SK-N-SH (cell line): Measurements from ENCODE around the gene UCK2. TPM values are rescaled to one million over a fixed set of nuclear protein-coding genes. Genes with fewer than 3 reads are reported as not detected.

Source experiments
- CTCF ChIA-PET: fragments of 300-600, 350-600 bp; formaldehyde crosslinking; extraction: SDS; loops from one replicate; lab custom pipeline; 2021; lab: Yijun Ruan, JAX
- POLR2A ChIA-PET: fragments of 350-600 bp; sonication (Branson Sonifier 250); formaldehyde crosslinking; extraction: SDS; loops from one replicate; lab custom pipeline; 2020; ENCODE audit warnings: antibody characterized with exemption, inconsistent platforms; lab: Yijun Ruan, JAX
- DNase-seq: peaks from one replicate; pipeline ENCODE4 v3.0.0; 2012
- H2AFZ ChIP-seq: fragments of 200-600 bp; sonication (generic); 2 replicates; pipeline ENCODE4 v1.8.1; 2016; ENCODE audit warnings: antibody characterized with exemption, mild to moderate bottlenecking, low read depth
- H3F3A ChIP-seq: fragments of 200-600 bp; sonication (generic); replicated peaks from 2 replicates; pipeline ENCODE3; 2016; ENCODE audit warnings: antibody characterized with exemption, mild to moderate bottlenecking; ENCODE audit not compliant: insufficient read depth
- H3K27ac ChIP-seq, 2 experiments: fragments of 200-500 bp in 1 of 2; fragments of 200-600 bp in 1 of 2; sonication (Bioruptor generic) in 1 of 2; sonication (generic), shearing (Covaris generic) in 1 of 2; 2 replicates each; pipeline versions ENCODE4 v1.5.1 to v1.6.1; 2014 to 2016; ENCODE audit warnings: low read depth in 2 of 2, inconsistent platforms in 1 of 2, low read length in 1 of 2, mild to moderate bottlenecking in 1 of 2, mixed read lengths in 1 of 2
- H3K27me3 ChIP-seq: fragments of 200-600 bp; sonication (generic), shearing (Covaris generic); 2 replicates; pipeline ENCODE4 v1.6.1; 2016; ENCODE audit warnings: mixed run types; ENCODE audit not compliant: insufficient read depth
- H3K36me3 ChIP-seq, 2 experiments: fragments of 200-500 bp in 1 of 2; fragments of 200-600 bp in 1 of 2; sonication (Bioruptor generic) in 1 of 2; sonication (generic) in 1 of 2; replicated peaks in 1 of 2; 2 replicates each; pipeline versions ENCODE3 to v1.5.1; 2014 to 2016; ENCODE audit warnings: low read length in 1 of 2, mild to moderate bottlenecking in 1 of 2; ENCODE audit not compliant: insufficient read depth in 2 of 2, control insufficient read depth in 1 of 2
- H3K4me1 ChIP-seq, 2 experiments: fragments of 200-500 bp in 1 of 2; fragments of 200-600 bp in 1 of 2; sonication (Bioruptor generic) in 1 of 2; sonication (generic), shearing (Covaris generic) in 1 of 2; 2 replicates each; pipeline versions ENCODE4 v1.5.1 to v1.6.1; 2014 to 2016; ENCODE audit warnings: low read depth in 1 of 2, low read length in 1 of 2, mixed run types in 1 of 2; ENCODE audit not compliant: insufficient read depth in 2 of 2, control insufficient read depth in 1 of 2
- H3K4me2 ChIP-seq: fragments of 200-600 bp; sonication (generic), shearing (Covaris generic); 2 replicates; pipeline ENCODE4 v1.6.1; 2017; ENCODE audit warnings: mixed run types
- H3K4me3 ChIP-seq, 2 experiments: fragments of 200-500 bp in 1 of 2; fragments of 200-600 bp in 1 of 2; sonication (Bioruptor generic) in 1 of 2; sonication (generic), shearing (Covaris generic) in 1 of 2; 2 replicates each; pipeline versions ENCODE4 v1.5.1 to v1.8.1; 2014 to 2016; ENCODE audit warnings: low read depth in 2 of 2, inconsistent platforms in 1 of 2, low read length in 1 of 2, mild to moderate bottlenecking in 1 of 2, mixed read lengths in 1 of 2, moderate library complexity in 1 of 2
- H3K79me2 ChIP-seq: fragments of 200-600 bp; sonication (generic); 2 replicates; pipeline ENCODE4 v1.8.1; 2017; ENCODE audit warnings: mild to moderate bottlenecking; ENCODE audit not compliant: insufficient read depth
- H3K9ac ChIP-seq: fragments of 200-600 bp; sonication (generic); 2 replicates; pipeline ENCODE4 v1.6.1; 2017; ENCODE audit warnings: mixed run types
- H3K9me2 ChIP-seq: fragments of 200-600 bp; sonication (generic); 2 replicates; pipeline ENCODE4 v1.6.1; 2017; ENCODE audit warnings: mixed run types
- H3K9me3 ChIP-seq: fragments of 200-600 bp; sonication (generic); 2 replicates; pipeline ENCODE4 v1.6.1; 2017; ENCODE audit warnings: mixed run types, mild to moderate bottlenecking, moderate library complexity
- H4K20me1 ChIP-seq: fragments of 200-600 bp; sonication (generic); 2 replicates; pipeline ENCODE4 v1.6.1; 2017; ENCODE audit warnings: mild to moderate bottlenecking, mixed run types; ENCODE audit not compliant: insufficient read depth
- CTCF ChIP-seq: fragments of 200-600 bp; sonication (generic); IDR thresholded peaks from 2 replicates; pipeline ENCODE4 v1.6.1; 2017; ENCODE audit warnings: antibody characterized with exemption, mild to moderate bottlenecking, moderate library complexity
- ELF1 ChIP-seq: IDR thresholded peaks from 2 replicates; pipeline ENCODE4 v1.4.0; 2012
- EP300 ChIP-seq, 2 experiments: IDR thresholded peaks; 2 replicates each; pipeline versions ENCODE4 v1.4.0 to v1.6.1; 2012; ENCODE audit warnings: borderline replicate concordance in 1 of 2, low read depth in 1 of 2, low read length in 1 of 2
- FOXM1 ChIP-seq: IDR thresholded peaks from 2 replicates; pipeline ENCODE4 v1.4.0; 2012; ENCODE audit warnings: low read depth, mild to moderate bottlenecking
- GATA2 ChIP-seq: sonication (generic); formaldehyde crosslinking; IDR thresholded peaks from 2 replicates; pipeline ENCODE4 v1.5.0; 2020; ENCODE audit warnings: mild to moderate bottlenecking, missing genetic modification reagents
- IRF3 ChIP-seq: fragments of 150-350 bp; IDR thresholded peaks from 2 replicates; pipeline ENCODE4 v1.6.1; 2016; ENCODE audit warnings: mild to moderate bottlenecking, low read depth, low read length
- MAX ChIP-seq: IDR thresholded peaks from 2 replicates; pipeline ENCODE4 v1.4.0; 2012; ENCODE audit warnings: low read depth
- NRF1 ChIP-seq: IDR thresholded peaks from 2 replicates; pipeline ENCODE4 v1.6.1; 2012; ENCODE audit warnings: low read depth, mild to moderate bottlenecking, low read length
- PBX3 ChIP-seq: IDR thresholded peaks from 2 replicates; pipeline ENCODE4; 2012
- RFX5 ChIP-seq: IDR thresholded peaks from 2 replicates; pipeline ENCODE4 v1.6.1; 2012; ENCODE audit warnings: mild to moderate bottlenecking, improper control_type of control experiment, low read length
- TAF1 ChIP-seq: IDR thresholded peaks from 2 replicates; pipeline ENCODE4 v1.6.1; 2012; ENCODE audit warnings: low read depth, mild to moderate bottlenecking, low read length, moderate library complexity, borderline replicate concordance
- TCF12 ChIP-seq: IDR thresholded peaks from 2 replicates; pipeline ENCODE4 v1.4.0; 2012
- USF1 ChIP-seq: IDR thresholded peaks from 2 replicates; pipeline ENCODE4 v1.4.0; 2012; ENCODE audit warnings: low read depth, borderline replicate concordance
- USF2 ChIP-seq: fragments of 150-350 bp; IDR thresholded peaks from 2 replicates; pipeline ENCODE4 v1.6.1; 2017; ENCODE audit warnings: antibody characterized with exemption, low read length, low read depth, borderline replicate concordance
- ZBTB33 ChIP-seq: IDR thresholded peaks from 2 replicates; pipeline ENCODE4 v1.4.0; 2012; ENCODE audit warnings: low read depth, borderline replicate concordance
- WGBS: methylation state at CpG from one replicate; pipeline ENCODE4 v1.1.6; 2017; ENCODE audit warnings: low lambda C conversion rate; 5-methylcytosine and 5-hydroxymethylcytosine counted together
- polyA plus RNA-seq, 3 experiments: library from polyadenylated mRNA; depleted of rRNA; stranded (reverse); fragments of >200 nt; gene quantifications; 2 replicates each; pipeline ENCODE4 v1.2.3, GENCODE V29; 2012

UCK2 gene
- polyA plus RNA-seq, 1 of the 3 experiments (the other 2 are of a cell fraction), result 53.7 TPM

- H3K4me1 ChIP-seq, result peaks cover 11 to 20% of the 10 kb centered on the region in 2 experiments; a peak in 3 of 4 replicates
- no peak for DNase-seq
- ChIA-PET CTCF (interaction anchor here (1.1 to 2.4 kb wide), 5 partner anchors 9 to 30 kb away, joined by 3 to 21 read pairs (median 3); partner anchors contain the start of gene UCK2), POLR2A (interaction anchor here (1.7 kb wide), 1 partner anchor 16 kb away, joined by 6 read pairs; no protein-coding TSS in a partner anchor)
- no peaks in the 10 kb centered on the region for H3K36me3 ChIP-seq
- H3K9me2 ChIP-seq, result no peaks in the 10 kb centered on the region
- 80% methylated on average over 11 of the region's 11 CpGs for WGBS
- peaks cover 99% of the 10 kb centered on the region for H3K79me2 ChIP-seq
- no peaks in the 10 kb centered on the region for H3K27me3 ChIP-seq
- H3K9me3 ChIP-seq, result no peaks in the 10 kb centered on the region
- no peak overlapping the region for H2AFZ ChIP-seq
- no peaks in the 10 kb centered on the region for H3F3A ChIP-seq
- H3K4me2 ChIP-seq, result no peak overlapping the region
- H3K9ac ChIP-seq, result no peak overlapping the region
- no peak overlapping the region for H3K27ac ChIP-seq
- no peak for TF ChIP-seq FOXM1
- TF ChIP-seq RFX5, result no peak
- TF ChIP-seq ELF1, result no peak
- TF ChIP-seq TCF12, result no peak
- TF ChIP-seq USF1, result no peak
- TF ChIP-seq TAF1, result no peak
- no peak for TF ChIP-seq USF2
- no peak for TF ChIP-seq ZBTB33
- TF ChIP-seq PBX3, result no peak
- TF ChIP-seq GATA2 (CRISPR knock-in tag), result no peak
- TF ChIP-seq, all 33 proteins: peak for 0
- Histone ChIP-seq H4K20me1 (peaks cover 30% of the 10 kb centered on the region), H3K4me3 (no peak overlapping the region)
Observed at GRCh38 chr1:165844114-165844798, 16.8 kb downstream of the UCK2 start.

- peaks cover 11 to 20% of the 10 kb centered on the region in 2 experiments; a peak in 3 of 4 replicates for H3K4me1 ChIP-seq
- no peaks in the 10 kb centered on the region for H3K27me3 ChIP-seq
- ChIA-PET POLR2A (no interaction called here), CTCF (interaction anchor here (0.9 to 2.4 kb wide), 4 partner anchors 10 to 69 kb away, joined by 3 to 21 read pairs (median 4); partner anchors contain the start of gene UCK2)
- no peaks in the 10 kb centered on the region for H3K9me3 ChIP-seq
- WGBS, result 85% methylated on average over 6 of the region's 6 CpGs
- H3K9ac ChIP-seq, result no peak overlapping the region
- no peak overlapping the region for H3K4me3 ChIP-seq
- H4K20me1 ChIP-seq, result peaks cover 30% of the 10 kb centered on the region
- peaks cover 97% of the 10 kb centered on the region for H3K79me2 ChIP-seq
- no peak overlapping the region for H2AFZ ChIP-seq
- no peaks in the 10 kb centered on the region for H3K9me2 ChIP-seq
- H3K4me2 ChIP-seq, result no peak overlapping the region
- no peak overlapping the region for H3K27ac ChIP-seq
- H3F3A ChIP-seq, result no peaks in the 10 kb centered on the region
- no peaks in the 10 kb centered on the region for H3K36me3 ChIP-seq
- DNase-seq, result no peak
- TF ChIP-seq EP300 (IDR thresholded peaks at IDR 0.05; ENCODE audit: borderline replicate concordance in 1 of 2, low read depth in 1 of 2, low read length in 1 of 2) (no peak), IRF3 (no peak), CTCF (no peak), USF2 (no peak), MAX (no peak), NRF1 (no peak)
Observed at GRCh38 chr1:165844933-165845332, 17.5 kb downstream of the UCK2 start.
